ENCODE measurements around the gene B4GALNT4.

GRCh38 chr11:383431-383830 lies 14.1 kb downstream of the B4GALNT4 start:
- TF ChIP-seq CTCF (IDR thresholded peaks at IDR 0.05; ENCODE audit: low read depth, low read length, missing input control) (no peak), TAF1 (conservative IDR thresholded peaks at IDR 0.05) (no peak), RXRA (IDR thresholded peaks at IDR 0.05) (no peak), RAD21 (IDR thresholded peaks at IDR 0.05) (no peak), MAX (IDR thresholded peaks at IDR 0.05) (no peak), SP1 (IDR thresholded peaks at IDR 0.05) (no peak), JUND (IDR thresholded peaks at IDR 0.05) (no peak), ZBTB33 (IDR thresholded peaks at IDR 0.05) (no peak), REST (IDR thresholded peaks at IDR 0.05) (no peak), GABPA (IDR thresholded peaks at IDR 0.05 in 1 of 2, conservative IDR thresholded peaks at IDR 0.05 in 1 of 2) (no peak)
